ENCODE data around the gene GPRIN1.

GPRIN1 gene

DNA sequence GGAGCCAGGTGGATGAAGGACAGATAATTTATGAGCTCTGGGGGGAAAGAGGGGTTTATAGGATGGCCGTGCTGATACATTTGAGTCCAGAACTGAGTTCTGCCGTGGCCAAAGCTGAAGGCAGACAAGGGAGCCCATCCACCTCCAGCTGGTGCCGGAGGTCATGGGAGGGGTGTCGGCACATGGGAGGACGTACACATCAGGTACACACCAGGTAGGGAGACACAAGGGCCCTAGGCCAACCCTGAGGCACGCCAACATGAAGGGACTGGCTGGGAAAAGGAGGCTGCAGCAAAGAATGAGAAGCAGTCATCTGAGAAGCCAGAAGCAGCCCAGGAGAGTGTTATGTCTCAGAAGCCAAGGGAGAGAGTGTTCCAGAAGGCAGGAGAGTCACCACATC, 2.1 kb upstream of the GPRIN1 start:
- TF ChIP-seq, protein P1, sequence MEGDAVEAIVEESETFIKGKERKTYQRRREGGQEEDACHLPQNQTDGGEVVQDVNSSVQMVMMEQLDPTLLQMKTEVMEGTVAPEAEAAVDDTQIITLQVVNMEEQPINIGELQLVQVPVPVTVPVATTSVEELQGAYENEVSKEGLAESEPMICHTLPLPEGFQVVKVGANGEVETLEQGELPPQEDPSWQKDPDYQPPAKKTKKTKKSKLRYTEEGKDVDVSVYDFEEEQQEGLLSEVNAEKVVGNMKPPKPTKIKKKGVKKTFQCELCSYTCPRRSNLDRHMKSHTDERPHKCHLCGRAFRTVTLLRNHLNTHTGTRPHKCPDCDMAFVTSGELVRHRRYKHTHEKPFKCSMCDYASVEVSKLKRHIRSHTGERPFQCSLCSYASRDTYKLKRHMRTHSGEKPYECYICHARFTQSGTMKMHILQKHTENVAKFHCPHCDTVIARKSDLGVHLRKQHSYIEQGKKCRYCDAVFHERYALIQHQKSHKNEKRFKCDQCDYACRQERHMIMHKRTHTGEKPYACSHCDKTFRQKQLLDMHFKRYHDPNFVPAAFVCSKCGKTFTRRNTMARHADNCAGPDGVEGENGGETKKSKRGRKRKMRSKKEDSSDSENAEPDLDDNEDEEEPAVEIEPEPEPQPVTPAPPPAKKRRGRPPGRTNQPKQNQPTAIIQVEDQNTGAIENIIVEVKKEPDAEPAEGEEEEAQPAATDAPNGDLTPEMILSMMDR (IDR thresholded peaks at IDR 0.05; ENCODE audit: borderline replicate concordance, control extremely low read depth, extremely low read depth, insufficient read depth, missing control alignments) = no peak
- in situ Hi-C loops (cut with MboI; ENCODE audit: low sequenced_read_pairs, unreplicated experiment) = no loop called here
- DNase-seq (ENCODE audit: low spot score) = no peak

- in situ Hi-C loops (cut with MboI; ENCODE audit: low sequenced_read_pairs, unreplicated experiment) = no loop called here
- no peak for DNase-seq (ENCODE audit: low spot score)
These were observed 1.5 kb upstream of the GPRIN1 start for GRCh38 chr5:176611435-176611834.

DNA sequence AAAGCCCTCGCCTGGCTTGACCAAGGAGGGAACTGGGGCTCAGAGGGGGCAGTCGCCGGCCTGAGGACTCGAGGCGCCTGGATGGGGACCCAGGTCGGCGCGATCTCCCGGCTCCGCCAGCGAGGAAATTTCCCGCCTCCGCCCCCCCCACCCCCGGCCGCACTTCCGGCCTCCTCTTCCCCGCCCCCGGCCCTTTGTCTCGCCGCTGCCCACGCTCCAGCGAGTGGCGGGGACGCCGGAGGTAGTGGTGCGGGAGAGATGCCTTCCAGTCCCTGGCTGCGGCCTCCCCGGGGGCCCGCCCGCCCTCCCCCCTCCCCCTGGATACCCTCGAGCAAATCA, 448 bp upstream of the GPRIN1 start:
- in situ Hi-C loops (cut with MboI; ENCODE audit: low sequenced_read_pairs, unreplicated experiment) = no loop called here
- no peak for DNase-seq (ENCODE audit: low spot score)
- TF ChIP-seq, protein P1 (IDR thresholded peaks at IDR 0.05; ENCODE audit: borderline replicate concordance, control extremely low read depth, extremely low read depth, insufficient read depth, missing control alignments) = no peak

More at GRCh38 chr5:176611435-176611834, 1.5 kb upstream of the GPRIN1 start:
- TF ChIP-seq, protein P1 (IDR thresholded peaks at IDR 0.05; ENCODE audit: borderline replicate concordance, control extremely low read depth, extremely low read depth, insufficient read depth, missing control alignments) = no peak

DNA sequence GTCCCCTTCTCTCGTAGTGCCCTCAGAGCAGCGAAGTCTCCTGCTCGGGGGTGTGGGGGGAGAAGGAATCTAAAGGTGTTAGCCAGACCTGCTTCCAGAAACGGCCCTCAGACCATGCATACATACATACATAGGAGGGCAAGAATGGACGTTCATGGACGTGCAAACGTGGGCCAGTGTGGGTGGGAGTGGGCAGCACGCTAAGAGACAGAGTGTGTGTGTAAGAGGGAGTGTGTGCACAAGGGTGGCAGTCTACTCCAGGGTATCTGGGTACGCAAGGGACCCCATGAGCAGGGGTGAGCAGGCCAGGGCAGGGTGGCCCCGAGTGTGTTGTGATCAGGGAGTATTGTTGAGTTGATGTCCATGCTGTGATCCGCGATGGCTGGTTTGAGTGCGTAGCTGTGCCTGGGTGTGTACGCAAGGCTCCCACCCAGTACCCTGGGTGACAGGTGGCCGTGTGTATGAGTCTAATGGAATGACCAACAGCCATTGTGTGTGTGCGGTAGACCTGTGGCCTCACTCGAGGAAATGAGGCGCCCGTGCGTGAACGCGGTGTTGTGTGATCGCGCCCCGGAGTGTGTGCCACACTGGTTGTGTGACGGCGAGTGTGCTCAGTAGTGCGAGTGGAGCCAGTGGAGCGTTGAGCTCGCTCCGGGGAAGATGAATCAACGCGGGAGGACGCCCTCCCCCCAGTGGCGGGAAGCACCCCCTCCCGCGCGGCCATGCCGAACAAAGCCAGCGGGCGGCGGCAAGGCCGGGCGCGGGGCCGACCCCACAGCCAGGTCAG, 826 bp downstream of the GPRIN1 start:
- DNase-seq (ENCODE audit: low spot score) = no peak
- in situ Hi-C loops (cut with MboI; ENCODE audit: low sequenced_read_pairs, unreplicated experiment) = no loop called here
- TF ChIP-seq, protein P1 (IDR thresholded peaks at IDR 0.05; ENCODE audit: borderline replicate concordance, control extremely low read depth, extremely low read depth, insufficient read depth, missing control alignments) = no peak

- no peak for DNase-seq (ENCODE audit: low spot score)
- TF ChIP-seq, protein P1 (IDR thresholded peaks at IDR 0.05; ENCODE audit: borderline replicate concordance, control extremely low read depth, extremely low read depth, insufficient read depth, missing control alignments) = no peak
- in situ Hi-C loops (cut with MboI; ENCODE audit: low sequenced_read_pairs, unreplicated experiment) = no loop called here
These were observed 1.7 kb downstream of the GPRIN1 start for GRCh38 chr5:176608142-176608705.

- no peak for DNase-seq (ENCODE audit: low spot score)
- TF ChIP-seq, protein P1 (IDR thresholded peaks at IDR 0.05; ENCODE audit: borderline replicate concordance, control extremely low read depth, extremely low read depth, insufficient read depth, missing control alignments) = no peak
- in situ Hi-C loops (cut with MboI; ENCODE audit: low sequenced_read_pairs, unreplicated experiment) = no loop called here
These were observed 3.1 kb downstream of the GPRIN1 start for GRCh38 chr5:176606875-176607274.

All from GM13976 (cell line).